ENCODE data around the gene MCF2L. TPM values are rescaled to one million over a fixed set of nuclear protein-coding genes. Genes with fewer than 3 reads are reported as not detected.

MCF2L gene
- total RNA-seq, 4 donors from 2014 or later, result 18.3 to 52.6 (median 29.9) TPM

GRCh38 chr13:112926993-112927392, 42.0 kb upstream of the MCF2L start:
- Histone ChIP-seq H3K4me1 (peaks cover 0 to 23% (median 0%) of the 10 kb centered on the region in 3 donors), H3K27me3 (peaks cover 75% of the 10 kb centered on the region), H3K27ac (no peak overlapping the region), H3K9me3 (peaks cover 0 to 5% (median 0%) of the 10 kb centered on the region in 3 donors), H3K4me3 (no peak overlapping the region), H3K36me3 (no peaks in the 10 kb centered on the region)
- TF ChIP-seq POLR2AphosphoS5 (IDR thresholded peaks at IDR 0.05), result no peak
- TF ChIP-seq CTCF (IDR thresholded peaks at IDR 0.05), result no peak
- TF ChIP-seq POLR2A (IDR thresholded peaks at IDR 0.05), result no peak
- TF ChIP-seq EP300 (IDR thresholded peaks at IDR 0.05), result no peak
- no peak for ATAC-seq
- 62 to 76% methylated on average over 5 of the region's 5 CpGs for WGBS, 2 donors (ENCODE audit: low coverage in 1 of 2)

- Histone ChIP-seq H3K4me3 (no peak overlapping the region), H3K36me3 (no peaks in the 10 kb centered on the region), H3K27ac (no peak overlapping the region), H3K4me1 (peaks cover 0 to 23% (median 0%) of the 10 kb centered on the region in 3 donors), H3K9me3 (no peaks in the 10 kb centered on the region), H3K27me3 (peaks cover 78% of the 10 kb centered on the region)
- ATAC-seq, result no peak
- no peak for TF ChIP-seq EP300 (IDR thresholded peaks at IDR 0.05)
- TF ChIP-seq POLR2A (IDR thresholded peaks at IDR 0.05), result no peak
- no peak for TF ChIP-seq POLR2AphosphoS5 (IDR thresholded peaks at IDR 0.05)
- no peak for TF ChIP-seq CTCF (IDR thresholded peaks at IDR 0.05)
- WGBS, 2 donors (ENCODE audit: low coverage in 1 of 2), result 45 to 76% methylated on average over 6 to 14 of the region's 21 CpGs
Measured at GRCh38 chr13:112928020-112928971, 40.7 kb upstream of the MCF2L start.

- peaks cover 0 to 23% (median 0%) of the 10 kb centered on the region in 3 donors for H3K4me1 ChIP-seq
- H3K4me3 ChIP-seq, result no peak overlapping the region
- no peak for ATAC-seq
- WGBS, 2 donors (ENCODE audit: low coverage in 1 of 2), result 5 to 18% methylated on average over 11 to 12 of the region's 21 CpGs
- TF ChIP-seq CTCF (IDR thresholded peaks at IDR 0.05) (no peak), EP300 (IDR thresholded peaks at IDR 0.05) (no peak), POLR2A (IDR thresholded peaks at IDR 0.05) (no peak), POLR2AphosphoS5 (IDR thresholded peaks at IDR 0.05) (no peak)
- peaks cover 76% of the 10 kb centered on the region for H3K27me3 ChIP-seq
- no peaks in the 10 kb centered on the region for H3K36me3 ChIP-seq
- no peak overlapping the region for H3K27ac ChIP-seq
- H3K9me3 ChIP-seq, result no peaks in the 10 kb centered on the region
Measured at GRCh38 chr13:112928972-112929782, 39.8 kb upstream of the MCF2L start.

- no peak overlapping the region for H3K4me3 ChIP-seq
- H3K4me1 ChIP-seq, result peaks cover 0 to 23% (median 0%) of the 10 kb centered on the region in 3 donors
- H3K36me3 ChIP-seq, result no peaks in the 10 kb centered on the region
- no peak overlapping the region for H3K27ac ChIP-seq
- TF ChIP-seq POLR2A (IDR thresholded peaks at IDR 0.05) (no peak), CTCF (IDR thresholded peaks at IDR 0.05) (no peak), POLR2AphosphoS5 (IDR thresholded peaks at IDR 0.05) (no peak)
- H3K9me3 ChIP-seq, result no peaks in the 10 kb centered on the region
- WGBS, 2 donors (ENCODE audit: low coverage in 1 of 2), result 7 to 42% methylated on average over 3 to 5 of the region's 8 CpGs
- peaks cover 81% of the 10 kb centered on the region for H3K27me3 ChIP-seq
- ATAC-seq, result no peak
Measured at GRCh38 chr13:112929783-112930055, 39.3 kb upstream of the MCF2L start.
